ENCODE results near the gene UCK2.
"Not testable (repeated sequence)": the region's sequence is repeated elsewhere in the genome, so short reads cannot be mapped to it uniquely, and the experiment has no call there.

UCK2 gene

DNA sequence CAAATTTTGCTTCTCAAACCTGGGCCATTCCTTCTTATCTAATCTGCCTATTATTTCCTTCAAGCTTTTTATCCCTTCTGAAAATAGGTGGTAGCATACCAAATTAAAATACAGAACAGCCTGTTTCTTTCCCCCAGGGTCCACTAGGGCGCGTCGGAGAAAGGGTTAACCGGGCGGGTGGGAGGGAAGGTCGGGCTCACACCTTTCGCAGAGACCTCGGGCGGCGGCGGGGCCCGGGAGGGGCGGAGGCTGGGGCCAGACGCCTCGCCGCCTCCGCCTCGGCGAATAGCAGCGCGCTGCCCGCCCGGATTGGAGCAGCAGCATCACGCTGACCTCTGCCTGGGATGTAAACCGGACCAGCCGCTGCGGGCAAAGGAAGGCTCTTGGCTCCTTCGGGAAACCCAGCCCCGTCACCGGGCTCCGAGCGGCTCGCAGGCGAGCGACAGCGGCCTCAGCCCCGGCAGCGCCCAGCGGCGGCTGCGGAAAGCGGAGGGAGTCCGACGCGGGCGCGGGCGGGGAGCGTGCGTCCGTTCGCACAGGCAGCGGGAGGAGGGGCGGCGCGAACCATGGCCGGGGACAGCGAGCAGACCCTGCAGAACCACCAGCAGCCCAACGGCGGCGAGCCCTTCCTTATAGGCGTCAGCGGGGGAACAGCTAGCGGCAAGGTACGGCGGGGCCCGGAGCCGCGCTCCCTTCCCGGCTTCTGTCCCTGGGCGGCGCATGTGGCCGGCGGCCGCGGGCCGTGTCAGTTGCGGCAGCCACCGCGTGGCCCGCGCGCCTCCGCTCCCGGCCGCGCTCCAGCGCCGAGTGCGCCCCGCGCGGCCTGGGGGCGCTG is at the start of gene UCK2:
Gene UCK2, plus strand, starts transcription at position 347 of the 835 bp plus-strand sequence. Its CDS starts 220 bp downstream, at position 567.
- DNase-seq = peak; percentile 86
- no peaks in the 10 kb centered on the region for H3K27me3 Mint-ChIP-seq
- H3K27ac Mint-ChIP-seq = peak within 1 kb of the TSS; percentile 94
- H3K4me1 Mint-ChIP-seq (ENCODE audit: low read depth) = peaks cover 26% of the 10 kb centered on the region
- H3K9me3 Mint-ChIP-seq = no peaks in the 10 kb centered on the region
- H3K4me3 Mint-ChIP-seq = peak within 1 kb of the TSS; percentile 94
- peaks cover 40% of the 10 kb centered on the region for H3K36me3 Mint-ChIP-seq (ENCODE audit: low read depth)

DNA sequence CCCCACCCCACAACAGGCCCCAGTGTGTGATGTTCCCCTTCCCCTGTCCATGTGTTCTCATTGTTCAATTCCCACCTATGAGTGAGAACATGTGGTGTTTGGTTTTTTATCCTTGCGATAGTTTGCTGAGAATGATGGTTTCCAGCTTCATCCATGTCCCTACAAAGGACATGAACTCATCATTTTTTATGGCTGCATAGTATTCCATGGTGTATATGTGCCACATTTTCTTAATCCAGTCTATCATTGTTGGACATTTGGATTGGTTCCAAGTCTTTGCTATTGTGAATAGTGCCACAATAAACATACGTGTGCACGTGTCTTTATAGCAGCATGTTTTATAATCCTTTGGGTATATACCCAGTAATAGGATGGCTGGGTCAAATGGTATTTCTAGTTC is 49.2 kb upstream of the UCK2 start:
- H3K27me3 Mint-ChIP-seq; H3K4me3 Mint-ChIP-seq; H3K4me1 Mint-ChIP-seq (ENCODE audit: low read depth); DNase-seq; H3K9me3 Mint-ChIP-seq; H3K27ac Mint-ChIP-seq: not testable (repeated sequence)
- peaks cover 18% of the 10 kb centered on the region for H3K36me3 Mint-ChIP-seq (ENCODE audit: low read depth)

DNA sequence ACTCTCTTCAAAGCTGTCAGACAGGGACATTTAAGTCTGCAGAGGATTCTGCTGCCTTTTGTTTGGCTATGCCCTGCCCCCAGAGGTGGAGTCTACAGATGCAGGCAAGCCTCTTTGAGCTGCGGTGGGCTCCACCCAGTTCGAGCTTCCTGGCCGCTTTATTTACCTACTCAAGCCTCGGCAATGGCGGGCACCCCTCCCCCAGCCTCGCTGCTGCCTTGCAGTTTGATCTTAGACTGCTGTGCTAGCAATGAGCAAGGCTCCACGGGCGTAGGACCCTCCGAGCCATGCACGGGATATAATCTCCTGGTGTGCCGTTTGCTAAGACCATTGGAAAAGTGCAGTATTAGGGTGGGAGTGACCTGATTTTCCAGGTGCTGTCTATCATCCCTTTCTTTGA is 43.9 kb upstream of the UCK2 start:
- H3K36me3 Mint-ChIP-seq (ENCODE audit: low read depth); H3K27me3 Mint-ChIP-seq; DNase-seq; H3K4me1 Mint-ChIP-seq (ENCODE audit: low read depth); H3K9me3 Mint-ChIP-seq; H3K27ac Mint-ChIP-seq; H3K4me3 Mint-ChIP-seq: not testable (repeated sequence)

DNA sequence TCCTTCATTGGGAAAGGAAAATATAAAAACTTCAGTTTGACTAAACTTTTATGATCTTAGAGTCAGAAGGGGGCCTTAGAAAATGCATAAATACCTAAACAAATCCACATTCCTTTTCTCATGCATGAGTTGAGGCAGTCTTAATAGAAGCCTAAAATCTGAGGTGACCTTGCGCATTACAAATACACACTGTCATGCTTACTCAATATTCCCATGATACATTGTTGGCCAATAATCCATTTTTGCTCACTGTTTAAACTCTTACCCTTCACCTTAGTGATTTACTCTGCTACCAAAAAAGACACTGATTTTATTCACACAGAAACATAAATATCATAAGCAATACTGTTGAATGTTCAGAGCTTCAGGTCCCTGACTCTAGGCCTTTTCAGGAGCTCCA is 39.7 kb upstream of the UCK2 start:
- no peak for DNase-seq
- H3K4me3 Mint-ChIP-seq = no peak overlapping the region
- H3K27me3 Mint-ChIP-seq = peaks cover 6% of the 10 kb centered on the region
- no peaks in the 10 kb centered on the region for H3K36me3 Mint-ChIP-seq (ENCODE audit: low read depth)
- no peaks in the 10 kb centered on the region for H3K9me3 Mint-ChIP-seq
- H3K27ac Mint-ChIP-seq = no peak overlapping the region
- H3K4me1 Mint-ChIP-seq (ENCODE audit: low read depth) = no peaks in the 10 kb centered on the region

DNA sequence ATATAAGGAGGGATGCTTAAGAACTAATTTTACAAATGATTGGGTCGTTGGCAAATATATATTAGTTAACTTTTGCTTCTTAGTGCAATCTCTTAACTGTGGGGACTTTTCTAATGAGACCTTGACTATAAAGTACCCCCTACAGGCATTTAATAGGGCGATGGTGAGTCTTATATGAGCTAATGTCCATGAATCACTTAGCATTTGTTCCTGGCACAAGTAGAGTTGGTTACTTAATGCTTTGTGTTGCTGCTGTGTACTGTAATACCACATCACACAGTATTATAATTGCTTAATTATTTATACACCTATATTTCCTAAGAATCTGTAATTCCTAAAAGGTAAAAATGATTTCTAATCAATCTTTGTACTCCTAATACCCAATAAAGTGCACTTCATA is 33.5 kb upstream of the UCK2 start:
- no peak overlapping the region for H3K4me3 Mint-ChIP-seq
- peaks cover 22% of the 10 kb centered on the region for H3K27me3 Mint-ChIP-seq
- no peaks in the 10 kb centered on the region for H3K9me3 Mint-ChIP-seq
- no peak overlapping the region for H3K27ac Mint-ChIP-seq
- no peak for DNase-seq
- no peaks in the 10 kb centered on the region for H3K4me1 Mint-ChIP-seq (ENCODE audit: low read depth)
- H3K36me3 Mint-ChIP-seq (ENCODE audit: low read depth) = no peaks in the 10 kb centered on the region

DNA sequence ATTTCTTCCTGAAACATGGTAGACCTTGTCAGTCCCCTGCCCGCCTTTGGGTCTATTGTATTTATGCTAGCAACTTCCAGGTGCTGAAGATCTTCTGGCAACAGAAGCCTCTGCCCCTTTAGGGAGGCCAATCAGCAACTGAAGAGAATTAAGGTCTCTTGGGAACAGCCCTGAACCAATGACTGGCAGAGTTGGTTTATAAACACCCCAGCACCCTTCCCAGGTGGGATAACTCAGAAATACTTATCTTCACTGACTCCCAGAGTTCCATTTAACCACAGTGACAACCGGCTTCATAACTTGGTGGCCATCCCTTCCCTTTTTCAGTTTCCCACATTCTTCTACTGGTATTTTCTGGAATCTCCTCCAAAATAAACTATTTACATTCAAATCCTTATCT is 31.5 kb upstream of the UCK2 start:
- no peak overlapping the region for H3K27ac Mint-ChIP-seq
- H3K36me3 Mint-ChIP-seq (ENCODE audit: low read depth) = no peaks in the 10 kb centered on the region
- H3K4me1 Mint-ChIP-seq (ENCODE audit: low read depth) = no peaks in the 10 kb centered on the region
- H3K4me3 Mint-ChIP-seq = no peak overlapping the region
- H3K9me3 Mint-ChIP-seq = no peaks in the 10 kb centered on the region
- peaks cover 36% of the 10 kb centered on the region for H3K27me3 Mint-ChIP-seq
- no peak for DNase-seq

DNA sequence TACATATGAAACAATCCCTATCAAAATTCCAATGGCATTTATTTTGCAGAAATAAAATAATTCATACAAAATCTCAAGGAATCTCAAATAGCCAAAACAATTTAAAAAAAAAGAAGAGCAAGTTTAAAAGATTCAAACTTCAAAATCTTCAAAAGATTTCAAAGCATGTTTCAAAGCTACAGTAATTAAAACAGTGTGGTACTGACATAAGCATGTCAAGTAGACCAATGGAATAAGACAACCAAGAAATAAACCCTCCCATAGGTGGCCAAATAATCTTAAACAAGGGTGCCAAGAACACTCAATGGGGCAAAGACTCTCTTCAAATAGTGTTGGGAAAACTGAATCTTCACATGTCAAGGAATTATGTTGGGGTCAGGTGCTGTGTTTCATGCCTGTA is 28.0 kb upstream of the UCK2 start:
- Mint-ChIP-seq H3K27me3 (peaks cover 22% of the 10 kb centered on the region), H3K27ac (no peak overlapping the region), H3K4me3 (no peak overlapping the region), H3K4me1 (ENCODE audit: low read depth) (no peaks in the 10 kb centered on the region), H3K9me3 (no peaks in the 10 kb centered on the region), H3K36me3 (ENCODE audit: low read depth) (no peaks in the 10 kb centered on the region)
- no peak for DNase-seq

DNA sequence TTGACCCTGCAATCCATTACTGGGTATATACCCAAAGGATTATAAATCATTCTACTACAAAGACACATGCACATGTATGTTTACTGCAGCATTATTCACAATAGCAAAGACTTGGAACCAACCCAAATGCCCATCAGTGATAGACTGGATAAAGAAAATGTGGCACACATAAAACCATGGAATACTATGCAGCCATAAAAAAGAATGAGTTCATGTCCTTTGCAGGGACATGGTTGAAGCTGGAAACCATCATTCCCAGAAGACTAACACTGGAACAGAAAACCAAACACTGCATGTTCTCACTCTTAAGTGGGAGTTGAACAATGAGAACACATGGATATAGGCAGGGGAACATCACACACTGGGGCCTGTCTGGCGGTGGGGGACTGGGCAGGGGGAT is 22.9 kb upstream of the UCK2 start:
- H3K27ac Mint-ChIP-seq = not testable (repeated sequence)
- peaks cover 12% of the 10 kb centered on the region for H3K27me3 Mint-ChIP-seq

DNA sequence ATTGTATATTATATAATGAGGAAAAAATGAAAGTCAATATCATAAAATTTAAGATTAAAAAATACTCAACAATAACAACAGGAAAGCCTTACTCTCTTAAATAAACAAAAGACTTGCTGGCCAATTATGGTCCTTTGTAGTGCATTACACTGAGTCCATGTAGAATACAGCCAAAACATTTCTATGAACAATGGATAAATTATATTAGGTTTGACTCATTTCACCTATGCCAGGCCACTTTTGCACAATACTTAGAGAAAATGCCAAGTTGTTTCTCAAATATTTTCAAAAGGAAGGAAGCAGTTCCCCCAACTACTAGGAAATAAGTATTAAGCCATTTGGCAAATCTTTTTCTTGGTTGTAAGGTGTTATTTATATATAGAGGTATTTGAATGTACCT is 19.8 kb upstream of the UCK2 start:
- Mint-ChIP-seq H3K27me3 (peaks cover 5% of the 10 kb centered on the region), H3K27ac (no peak overlapping the region), H3K4me3 (no peak overlapping the region), H3K9me3 (no peaks in the 10 kb centered on the region), H3K4me1 (ENCODE audit: low read depth) (no peaks in the 10 kb centered on the region), H3K36me3 (ENCODE audit: low read depth) (no peaks in the 10 kb centered on the region)
- no peak for DNase-seq

More for the DNA sequence above, 22.9 kb upstream of the UCK2 start:
- DNase-seq; H3K4me3 Mint-ChIP-seq; H3K4me1 Mint-ChIP-seq (ENCODE audit: low read depth); H3K36me3 Mint-ChIP-seq (ENCODE audit: low read depth); H3K9me3 Mint-ChIP-seq: not testable (repeated sequence)

DNA sequence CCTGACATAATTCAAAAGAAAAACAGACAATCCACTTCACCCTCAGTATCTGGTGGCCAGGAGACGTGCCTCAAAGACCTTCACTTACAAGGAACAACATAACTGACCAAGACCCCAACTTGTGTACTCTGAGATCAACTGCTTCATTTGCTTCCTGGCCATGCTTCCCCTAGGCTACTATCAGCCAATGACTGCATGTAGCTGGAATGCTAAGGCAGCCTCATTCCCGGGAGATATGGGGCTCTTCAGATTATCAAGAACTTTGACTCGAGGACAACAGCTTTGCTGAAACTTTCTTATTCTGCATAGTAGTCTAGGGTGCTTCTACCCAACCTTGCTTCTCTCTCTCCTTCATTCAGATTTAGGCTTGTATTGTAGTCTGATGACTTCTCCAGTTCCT is 11.7 kb upstream of the UCK2 start:
- H3K27ac Mint-ChIP-seq = no peak overlapping the region
- H3K4me3 Mint-ChIP-seq = no peak overlapping the region
- H3K27me3 Mint-ChIP-seq = no peaks in the 10 kb centered on the region
- no peak for DNase-seq
- no peaks in the 10 kb centered on the region for H3K9me3 Mint-ChIP-seq
- H3K36me3 Mint-ChIP-seq (ENCODE audit: low read depth) = no peaks in the 10 kb centered on the region
- no peaks in the 10 kb centered on the region for H3K4me1 Mint-ChIP-seq (ENCODE audit: low read depth)

DNA sequence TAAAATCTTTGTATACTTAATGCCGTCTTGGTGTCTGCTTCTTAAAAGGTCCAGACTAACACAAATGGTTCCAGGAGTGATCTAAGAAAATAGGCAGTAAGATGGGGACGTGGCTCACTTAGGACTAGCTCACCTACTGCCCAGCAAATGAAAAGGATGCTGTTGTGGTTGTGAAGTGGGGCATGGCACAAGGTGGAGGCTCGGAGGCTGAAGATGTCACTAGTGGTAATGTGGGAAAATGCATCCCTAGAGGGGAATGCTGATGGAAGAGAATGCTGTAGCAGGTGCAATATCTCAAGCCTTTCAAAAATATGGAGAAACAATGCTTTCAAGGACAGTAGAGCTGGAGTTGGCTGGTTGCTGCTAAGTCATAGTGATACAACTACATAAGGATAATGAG is 11.3 kb upstream of the UCK2 start:
- Mint-ChIP-seq H3K27me3 (no peaks in the 10 kb centered on the region), H3K36me3 (ENCODE audit: low read depth) (no peaks in the 10 kb centered on the region), H3K4me1 (ENCODE audit: low read depth) (no peaks in the 10 kb centered on the region), H3K27ac (no peak overlapping the region), H3K4me3 (no peak overlapping the region), H3K9me3 (no peaks in the 10 kb centered on the region)
- DNase-seq = no peak

DNA sequence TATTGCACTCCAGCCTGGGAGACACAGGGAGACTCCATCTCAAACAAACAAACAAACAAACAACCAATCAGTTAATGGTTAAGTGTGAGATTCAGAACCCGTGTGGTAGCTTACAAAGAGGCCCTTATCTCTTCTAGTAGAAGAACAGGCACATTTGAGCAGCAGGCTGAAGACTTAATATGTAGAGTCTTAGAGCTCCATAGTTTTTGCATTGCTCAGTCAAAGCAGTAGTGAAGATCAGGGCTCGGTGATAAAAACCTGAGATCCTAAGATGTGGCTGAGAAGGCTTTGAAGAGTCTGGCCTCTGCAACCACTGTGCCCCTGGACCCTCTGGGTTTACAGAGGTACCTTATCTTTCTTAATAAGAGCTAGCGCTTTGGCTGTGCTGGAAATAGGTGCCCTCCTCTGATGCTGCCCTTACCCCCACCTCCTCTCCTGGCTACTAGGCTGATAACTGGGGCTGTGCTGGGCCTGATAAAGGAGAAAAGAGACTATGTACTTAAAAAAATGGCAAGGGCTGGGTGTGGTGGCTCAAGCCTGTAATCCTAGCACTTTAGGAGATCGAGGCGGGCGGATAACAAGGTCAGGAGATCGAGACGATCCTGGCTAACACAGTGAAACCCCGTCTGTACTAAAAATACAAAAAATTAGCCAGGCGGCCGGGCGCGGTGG is 10.5 kb upstream of the UCK2 start:
- Mint-ChIP-seq H3K4me3 (no peak overlapping the region), H3K9me3 (no peaks in the 10 kb centered on the region), H3K36me3 (ENCODE audit: low read depth) (no peaks in the 10 kb centered on the region), H3K4me1 (ENCODE audit: low read depth) (no peaks in the 10 kb centered on the region), H3K27me3 (no peaks in the 10 kb centered on the region), H3K27ac (no peak overlapping the region)
- no peak for DNase-seq

DNA sequence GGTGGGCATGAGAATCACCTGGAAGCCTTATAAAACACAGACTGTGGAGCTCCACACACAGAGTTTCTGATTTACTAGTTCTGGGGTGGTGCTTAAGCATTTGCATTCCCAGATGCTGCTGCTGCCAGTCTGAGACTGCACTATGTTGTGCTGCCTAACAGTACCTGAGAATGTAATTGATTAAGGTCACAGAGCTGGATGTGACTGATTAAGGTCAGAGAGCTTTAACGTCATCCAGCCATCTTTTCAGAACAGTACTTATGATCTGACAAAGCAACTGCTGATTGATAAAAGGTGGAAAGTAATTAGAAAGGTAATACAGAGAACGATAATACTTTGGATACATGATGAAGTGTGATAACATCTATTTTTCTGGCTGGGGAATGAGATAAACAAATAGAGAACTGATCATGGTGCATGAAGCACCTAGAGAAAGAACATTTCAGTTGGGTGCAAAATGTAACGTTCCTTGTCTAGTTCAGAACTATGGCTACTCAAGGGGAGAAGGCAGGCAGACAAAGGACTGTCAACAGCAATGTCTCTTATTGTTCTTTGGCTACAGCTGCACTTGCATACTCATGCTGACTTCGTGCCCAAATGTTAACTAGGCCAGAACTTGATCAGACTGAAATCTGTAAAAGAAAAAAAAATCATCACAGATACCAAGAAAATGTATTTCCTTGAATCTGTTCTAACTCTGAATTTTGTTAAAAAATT is 3.7 kb upstream of the UCK2 start:
- H3K27me3 Mint-ChIP-seq = no peaks in the 10 kb centered on the region
- no peak overlapping the region for H3K27ac Mint-ChIP-seq
- DNase-seq = no peak
- H3K36me3 Mint-ChIP-seq (ENCODE audit: low read depth) = peaks cover 9% of the 10 kb centered on the region
- no peak overlapping the region for H3K4me3 Mint-ChIP-seq
- no peaks in the 10 kb centered on the region for H3K9me3 Mint-ChIP-seq
- peaks cover 9% of the 10 kb centered on the region for H3K4me1 Mint-ChIP-seq (ENCODE audit: low read depth)

DNA sequence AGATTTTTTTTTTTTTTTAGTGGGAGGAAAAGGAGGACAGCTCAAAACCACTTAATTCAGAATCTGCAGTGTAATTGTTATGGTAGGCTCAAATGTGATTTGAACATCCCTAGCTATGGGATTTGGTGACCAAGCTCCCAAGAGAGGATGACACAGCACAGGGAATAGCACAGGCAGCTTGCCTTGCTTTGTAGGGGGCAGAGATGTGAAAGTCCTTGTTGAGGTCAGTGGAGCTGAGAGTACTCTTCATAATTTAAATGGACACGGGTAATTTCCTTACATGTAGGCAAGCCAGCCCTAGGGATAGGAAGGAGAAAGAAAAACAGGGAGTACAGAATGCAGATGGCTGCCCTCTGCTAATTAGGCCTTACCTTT is 3.2 kb upstream of the UCK2 start:
- Mint-ChIP-seq H3K4me1 (ENCODE audit: low read depth) (peaks cover 12% of the 10 kb centered on the region), H3K9me3 (no peaks in the 10 kb centered on the region), H3K27me3 (no peaks in the 10 kb centered on the region), H3K4me3 (no peak overlapping the region), H3K36me3 (ENCODE audit: low read depth) (peaks cover 15% of the 10 kb centered on the region), H3K27ac (no peak overlapping the region)
- no peak for DNase-seq
